ENCODE results near the gene LIMK2.

The LIMK2 gene

GRCh38 chr22:31295831-31296657 lies 83.9 kb downstream of the LIMK2 start:
- no peak overlapping the region for H3K4me3 ChIP-seq (ENCODE audit: low read depth, low read length)
- no peak for DNase-seq (ENCODE audit: low read depth)
- TF ChIP-seq, protein P1, sequence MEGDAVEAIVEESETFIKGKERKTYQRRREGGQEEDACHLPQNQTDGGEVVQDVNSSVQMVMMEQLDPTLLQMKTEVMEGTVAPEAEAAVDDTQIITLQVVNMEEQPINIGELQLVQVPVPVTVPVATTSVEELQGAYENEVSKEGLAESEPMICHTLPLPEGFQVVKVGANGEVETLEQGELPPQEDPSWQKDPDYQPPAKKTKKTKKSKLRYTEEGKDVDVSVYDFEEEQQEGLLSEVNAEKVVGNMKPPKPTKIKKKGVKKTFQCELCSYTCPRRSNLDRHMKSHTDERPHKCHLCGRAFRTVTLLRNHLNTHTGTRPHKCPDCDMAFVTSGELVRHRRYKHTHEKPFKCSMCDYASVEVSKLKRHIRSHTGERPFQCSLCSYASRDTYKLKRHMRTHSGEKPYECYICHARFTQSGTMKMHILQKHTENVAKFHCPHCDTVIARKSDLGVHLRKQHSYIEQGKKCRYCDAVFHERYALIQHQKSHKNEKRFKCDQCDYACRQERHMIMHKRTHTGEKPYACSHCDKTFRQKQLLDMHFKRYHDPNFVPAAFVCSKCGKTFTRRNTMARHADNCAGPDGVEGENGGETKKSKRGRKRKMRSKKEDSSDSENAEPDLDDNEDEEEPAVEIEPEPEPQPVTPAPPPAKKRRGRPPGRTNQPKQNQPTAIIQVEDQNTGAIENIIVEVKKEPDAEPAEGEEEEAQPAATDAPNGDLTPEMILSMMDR (IDR thresholded peaks at IDR 0.05; ENCODE audit: insufficient read depth, low read depth, low read length, missing control alignments) = no peak

DNA sequence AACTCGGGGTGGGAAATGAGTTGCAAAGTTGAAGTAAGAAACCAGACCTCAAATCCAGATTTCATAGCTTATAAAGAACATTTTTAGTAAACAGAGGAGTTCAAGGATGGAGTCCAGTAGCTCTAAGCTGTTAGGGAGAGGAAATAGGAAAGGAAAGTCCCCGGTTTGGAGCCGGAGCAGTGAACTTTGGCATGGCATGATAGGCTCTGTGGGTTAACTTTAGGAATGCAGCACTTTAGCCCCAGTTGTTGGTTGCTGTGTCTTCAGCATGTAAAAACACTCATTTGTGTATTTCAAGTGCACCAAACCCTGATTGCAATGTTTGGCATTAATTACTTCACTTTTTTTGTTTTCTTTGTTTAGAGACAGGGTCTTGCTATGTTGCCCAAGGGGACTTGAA lies 88.8 kb downstream of the LIMK2 start:
- H3K4me3 ChIP-seq (ENCODE audit: low read depth, low read length) = no peak overlapping the region
- no peak for DNase-seq (ENCODE audit: low read depth)
- TF ChIP-seq, protein P1 (IDR thresholded peaks at IDR 0.05; ENCODE audit: insufficient read depth, low read depth, low read length, missing control alignments) = no peak

DNA sequence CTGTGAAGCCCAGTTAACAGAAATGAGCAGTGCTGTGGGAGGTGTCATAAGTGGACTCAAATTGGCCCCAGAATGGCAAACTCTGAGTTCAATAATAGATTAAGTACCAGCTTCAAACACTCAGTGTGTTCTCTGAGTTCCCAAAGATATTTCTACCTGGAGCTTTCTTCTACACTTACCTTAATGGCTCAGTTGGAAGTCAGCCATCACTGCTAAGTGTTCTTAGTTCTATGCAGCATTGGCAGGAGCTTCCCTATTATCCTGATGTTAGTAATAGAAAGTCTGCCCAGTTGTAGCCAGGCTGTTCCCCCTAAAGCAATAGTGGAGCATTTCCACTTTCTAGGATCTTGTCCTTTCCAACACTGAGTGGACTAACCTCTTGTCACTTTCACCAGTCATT lies 89.9 kb downstream of the LIMK2 start:
- no peak for DNase-seq (ENCODE audit: low read depth)

GRCh38 chr22:31302537-31302936 lies 90.4 kb downstream of the LIMK2 start:
- DNase-seq (ENCODE audit: low read depth) = no peak
- TF ChIP-seq, protein P1 (IDR thresholded peaks at IDR 0.05; ENCODE audit: insufficient read depth, low read depth, low read length, missing control alignments) = no peak
- H3K4me3 ChIP-seq (ENCODE audit: low read depth, low read length) = no peak overlapping the region

More for the DNA sequence above, 89.9 kb downstream of the LIMK2 start:
- TF ChIP-seq, protein P1 (IDR thresholded peaks at IDR 0.05; ENCODE audit: insufficient read depth, low read depth, low read length, missing control alignments) = no peak
- no peak overlapping the region for H3K4me3 ChIP-seq (ENCODE audit: low read depth, low read length)

GRCh38 chr22:31305194-31305593 lies 93.1 kb downstream of the LIMK2 start:
- TF ChIP-seq, protein P1 (IDR thresholded peaks at IDR 0.05; ENCODE audit: insufficient read depth, low read depth, low read length, missing control alignments) = no peak
- no peak overlapping the region for H3K4me3 ChIP-seq (ENCODE audit: low read depth, low read length)
- no peak for DNase-seq (ENCODE audit: low read depth)

DNA sequence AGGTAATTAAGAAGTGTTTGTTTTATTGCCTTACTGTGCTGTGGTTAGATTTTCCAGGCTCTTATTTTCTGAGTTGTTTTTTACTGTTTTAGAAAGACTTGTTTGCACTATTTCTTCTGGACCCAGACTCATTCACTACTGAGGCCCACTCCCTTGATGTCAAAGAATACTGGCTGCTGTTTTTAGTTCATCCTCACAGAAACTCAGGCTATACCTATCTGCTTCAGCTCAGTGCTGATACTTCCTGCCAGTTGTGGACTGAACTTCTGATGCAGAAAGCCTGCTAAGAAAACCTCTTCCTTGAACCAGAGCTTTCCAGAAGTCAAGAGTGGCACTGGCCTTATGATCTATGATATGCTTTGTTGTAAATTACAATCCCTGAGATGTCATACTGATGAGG lies 96.1 kb downstream of the LIMK2 start:
- TF ChIP-seq, protein P1 (IDR thresholded peaks at IDR 0.05; ENCODE audit: insufficient read depth, low read depth, low read length, missing control alignments) = no peak
- no peak for DNase-seq (ENCODE audit: low read depth)
- no peak overlapping the region for H3K4me3 ChIP-seq (ENCODE audit: low read depth, low read length)

All from GM12865 (cell line).